OCI-LY7 (cell line): ENCODE results near the gene PREPL.

Experiments used
- CTCF ChIP-seq: fragments of 200-600 bp; sonication (generic); conservative IDR thresholded peaks from 2 replicates; pipeline ENCODE4 v1.5.1; 2014; ENCODE audit warnings: mild to moderate bottlenecking, antibody characterized with exemption, low read length, moderate library complexity, mixed read lengths
- EZH2phosphoT487 ChIP-seq: fragments of 200-600 bp; sonication (generic); IDR thresholded peaks from 2 replicates; pipeline ENCODE4 v1.6.1; 2018; ENCODE audit warnings: low read depth, borderline replicate concordance, mild to moderate bottlenecking, mixed run types, antibody characterized with exemption, low read length, moderate library complexity, mixed read lengths

- no peak for TF ChIP-seq CTCF
- TF ChIP-seq EZH2phosphoT487 = no peak
Observed at GRCh38 chr2:44330801-44331200, 30.5 kb downstream of the PREPL start.
